GM19324 (cell line): ENCODE measurements around the gene ALPI.

Experiments
- ATAC-seq: cut with Tn5 transposase; IDR thresholded peaks from one replicate; pipeline ENCODE4 v1.9.1; 2021; ENCODE audit warnings: mild to moderate bottlenecking, moderate library complexity; ENCODE audit not compliant: unreplicated experiment, low FRiP score

Gene ALPI

GRCh38 chr2:232494542-232494941 is 38.6 kb downstream of the ALPI start:
- no peak for ATAC-seq

- no peak for ATAC-seq
These were observed 39.3 kb downstream of the ALPI start for GRCh38 chr2:232495292-232495691.

DNA sequence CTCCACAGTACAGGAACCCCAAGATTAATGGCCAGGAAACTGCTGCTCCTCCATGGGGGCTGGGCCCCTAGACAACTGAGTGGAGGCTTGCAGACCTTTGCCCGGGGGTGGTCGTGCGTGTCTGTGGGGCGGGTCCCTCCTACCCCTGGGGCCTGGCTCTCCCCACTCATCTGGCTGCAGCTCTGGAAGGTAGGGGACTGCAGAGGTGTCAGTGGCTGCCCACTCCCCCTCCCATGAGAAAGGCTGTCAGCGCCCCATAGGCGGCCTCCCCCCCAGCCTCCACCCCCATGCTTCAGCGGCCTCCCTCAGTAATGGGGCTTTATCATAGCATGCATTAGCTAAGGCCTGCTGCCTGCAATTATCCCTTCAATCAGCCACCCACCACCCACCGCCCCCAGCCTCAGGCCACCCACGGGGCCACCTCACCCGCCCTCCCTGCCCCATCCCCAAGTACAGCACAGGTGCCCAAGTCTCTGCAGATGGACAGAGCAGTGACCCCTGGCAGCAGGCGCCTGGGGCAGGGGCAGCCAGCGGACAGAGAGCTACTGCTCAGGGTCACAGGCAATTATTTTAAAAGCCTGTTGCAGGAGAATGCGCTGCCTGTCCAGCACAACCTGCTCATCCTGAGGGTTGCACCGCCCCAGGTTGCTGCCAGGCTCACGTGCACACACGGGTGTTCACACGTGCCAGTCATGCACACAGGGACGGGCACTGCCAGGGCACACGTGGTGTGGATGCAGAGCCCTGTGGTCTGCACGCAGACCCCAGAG is 40.7 kb downstream of the ALPI start:
- ATAC-seq = no peak

GRCh38 chr2:232497348-232497747 is 41.4 kb downstream of the ALPI start:
- no peak for ATAC-seq

GRCh38 chr2:232498452-232498851 is 42.5 kb downstream of the ALPI start:
- ATAC-seq = no peak

DNA sequence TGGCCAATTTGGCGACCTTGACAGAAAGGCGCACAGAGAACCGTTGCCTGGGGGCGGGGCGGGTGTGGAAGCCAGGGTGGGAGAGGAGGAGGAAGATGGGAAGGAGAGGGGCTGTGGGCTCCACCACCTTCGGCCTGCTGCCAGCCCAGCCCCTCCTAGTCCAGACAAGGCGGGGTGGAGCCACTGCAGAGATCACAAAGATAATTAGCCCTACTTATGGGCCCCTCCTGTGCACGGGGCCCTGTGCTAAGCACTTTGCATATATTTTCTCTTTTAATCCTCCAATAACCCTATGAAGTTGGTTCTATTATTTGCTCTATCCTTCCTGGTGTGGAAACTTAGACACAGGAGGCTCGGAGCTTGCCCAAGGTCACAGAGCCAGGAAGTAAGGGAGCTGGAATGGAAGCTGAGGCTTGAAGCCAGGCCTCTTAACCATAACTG is 45.4 kb downstream of the ALPI start:
- no peak for ATAC-seq

DNA sequence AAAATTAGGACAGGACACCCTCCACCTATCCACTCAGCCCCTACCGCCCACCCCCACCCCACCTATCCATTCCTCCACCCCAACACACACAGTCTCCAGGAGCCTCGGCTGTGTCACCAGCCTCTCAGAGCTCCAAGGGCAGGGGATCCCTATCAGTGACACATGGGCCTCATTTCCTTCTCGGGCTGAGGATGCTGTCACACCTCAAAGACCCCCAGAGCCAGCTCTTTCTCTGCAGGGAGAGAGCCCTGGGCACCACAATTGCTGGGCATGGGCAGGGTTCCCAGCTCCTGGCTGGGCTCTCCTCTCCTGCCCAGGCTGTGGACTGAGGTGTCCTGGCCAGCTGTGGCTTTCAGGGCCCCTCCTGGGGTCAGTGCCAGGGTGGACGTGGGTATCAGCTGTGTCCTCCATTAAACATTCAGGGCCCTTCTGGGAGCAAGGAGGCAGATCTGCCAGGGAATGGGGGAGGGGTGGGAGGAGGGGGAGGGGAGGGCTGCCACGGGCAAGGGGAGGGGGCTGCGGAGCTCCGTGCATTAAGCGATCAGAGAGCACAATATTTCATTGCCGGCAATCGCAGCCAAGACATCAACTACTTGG is 45.9 kb downstream of the ALPI start:
- no peak for ATAC-seq

GRCh38 chr2:232502511-232502910 is 46.6 kb downstream of the ALPI start:
- ATAC-seq = no peak

- no peak for ATAC-seq
These were observed 47.2 kb downstream of the ALPI start for GRCh38 chr2:232502911-232503808.

DNA sequence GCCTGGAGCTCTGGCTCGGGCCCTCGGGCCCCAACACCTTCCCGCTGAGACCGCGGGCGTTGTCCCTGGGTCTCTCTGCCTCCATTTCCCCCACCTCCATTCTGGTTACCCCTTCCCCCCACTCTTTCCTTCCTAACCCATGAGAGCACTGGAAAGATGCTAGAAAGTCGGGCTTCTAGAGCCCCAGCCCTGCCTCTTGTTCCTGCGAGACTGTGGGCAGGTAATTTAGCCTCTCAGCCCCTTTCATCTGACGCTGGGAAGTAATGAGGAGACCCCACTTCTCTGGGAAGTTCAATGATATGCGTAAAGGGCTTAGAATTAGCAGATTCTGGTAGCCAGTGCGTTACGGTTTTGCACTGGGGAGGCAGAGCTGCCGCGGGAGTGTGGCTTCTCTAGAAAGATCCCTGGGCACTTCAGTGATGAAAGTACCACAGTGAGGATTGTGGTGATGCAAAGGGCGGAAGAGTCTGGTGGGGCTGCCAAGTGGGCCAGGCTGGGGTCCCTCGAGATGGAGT is 47.9 kb downstream of the ALPI start:
- no peak for ATAC-seq

GRCh38 chr2:232504438-232504837 is 48.5 kb downstream of the ALPI start:
- no peak for ATAC-seq

DNA sequence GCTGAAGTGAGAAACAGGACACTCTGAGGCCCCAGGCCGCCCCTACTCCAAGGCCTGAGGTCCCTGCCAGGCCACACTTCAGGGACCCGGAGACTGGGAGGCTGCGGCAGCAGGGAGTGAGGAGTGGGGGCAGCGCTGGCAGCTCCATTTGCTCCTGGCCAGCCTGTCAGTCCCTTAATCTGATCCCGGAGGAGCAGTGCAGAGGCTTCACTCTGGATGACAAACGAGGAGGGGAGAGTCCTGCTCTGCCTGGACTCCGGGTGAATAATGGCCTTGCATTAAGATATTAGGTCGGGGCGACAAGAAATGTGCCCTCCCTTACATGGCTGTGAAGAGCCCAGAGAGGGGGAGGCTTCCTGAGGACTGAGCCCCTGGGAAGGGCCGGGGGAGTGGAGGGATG is 49.9 kb downstream of the ALPI start:
- ATAC-seq = no peak

DNA sequence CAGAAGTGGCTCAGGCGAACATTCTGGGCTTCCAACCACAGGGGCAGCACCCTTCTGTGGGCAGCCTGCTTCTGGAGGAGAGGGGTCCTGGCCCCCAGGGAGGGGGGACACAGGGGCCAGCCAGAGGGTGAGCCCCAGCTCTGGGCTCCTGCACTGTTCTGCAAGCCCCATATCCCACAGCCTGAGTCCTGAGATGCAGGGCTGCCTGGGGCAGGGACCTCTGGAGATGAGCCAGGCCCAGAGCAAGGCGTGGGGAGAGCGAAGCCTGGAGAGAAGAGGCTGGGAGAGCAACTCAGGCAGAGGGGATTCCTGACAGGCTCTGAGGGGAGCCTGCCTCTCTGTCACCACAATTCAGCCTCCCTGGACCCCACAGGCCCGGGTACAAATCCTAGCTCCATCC is 50.8 kb downstream of the ALPI start:
- no peak for ATAC-seq

GRCh38 chr2:232508251-232508650 is 52.3 kb downstream of the ALPI start:
- no peak for ATAC-seq
